ENCODE results near the gene UBE4B.

The UBE4B gene

DNA sequence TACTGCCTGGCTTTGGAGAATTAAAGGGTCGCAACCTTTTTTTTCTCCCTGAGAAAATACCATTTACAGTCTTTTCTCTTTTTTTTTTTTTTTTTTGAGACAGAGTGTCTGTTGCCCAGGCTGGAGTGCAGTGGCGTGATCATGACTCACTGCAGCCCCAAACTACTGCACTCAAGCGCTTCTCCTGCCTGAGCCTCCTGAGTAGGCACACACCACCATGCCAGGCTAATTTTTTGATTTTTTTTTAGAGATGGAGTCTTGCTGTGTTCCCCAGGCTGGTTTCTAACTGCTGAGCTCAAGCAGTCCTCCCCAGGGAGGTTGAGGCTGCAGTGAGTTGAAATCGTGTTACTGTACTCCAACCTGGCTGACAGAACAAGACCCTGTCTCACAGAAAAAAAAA is 24.6 kb downstream of the UBE4B start:
- TF ChIP-seq, protein P1, sequence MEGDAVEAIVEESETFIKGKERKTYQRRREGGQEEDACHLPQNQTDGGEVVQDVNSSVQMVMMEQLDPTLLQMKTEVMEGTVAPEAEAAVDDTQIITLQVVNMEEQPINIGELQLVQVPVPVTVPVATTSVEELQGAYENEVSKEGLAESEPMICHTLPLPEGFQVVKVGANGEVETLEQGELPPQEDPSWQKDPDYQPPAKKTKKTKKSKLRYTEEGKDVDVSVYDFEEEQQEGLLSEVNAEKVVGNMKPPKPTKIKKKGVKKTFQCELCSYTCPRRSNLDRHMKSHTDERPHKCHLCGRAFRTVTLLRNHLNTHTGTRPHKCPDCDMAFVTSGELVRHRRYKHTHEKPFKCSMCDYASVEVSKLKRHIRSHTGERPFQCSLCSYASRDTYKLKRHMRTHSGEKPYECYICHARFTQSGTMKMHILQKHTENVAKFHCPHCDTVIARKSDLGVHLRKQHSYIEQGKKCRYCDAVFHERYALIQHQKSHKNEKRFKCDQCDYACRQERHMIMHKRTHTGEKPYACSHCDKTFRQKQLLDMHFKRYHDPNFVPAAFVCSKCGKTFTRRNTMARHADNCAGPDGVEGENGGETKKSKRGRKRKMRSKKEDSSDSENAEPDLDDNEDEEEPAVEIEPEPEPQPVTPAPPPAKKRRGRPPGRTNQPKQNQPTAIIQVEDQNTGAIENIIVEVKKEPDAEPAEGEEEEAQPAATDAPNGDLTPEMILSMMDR (IDR thresholded peaks at IDR 0.05; ENCODE audit: low read depth, low read length): no peak
- DNase-seq: no peak
- H3K4me1 ChIP-seq: no peaks in the 10 kb centered on the region

DNA sequence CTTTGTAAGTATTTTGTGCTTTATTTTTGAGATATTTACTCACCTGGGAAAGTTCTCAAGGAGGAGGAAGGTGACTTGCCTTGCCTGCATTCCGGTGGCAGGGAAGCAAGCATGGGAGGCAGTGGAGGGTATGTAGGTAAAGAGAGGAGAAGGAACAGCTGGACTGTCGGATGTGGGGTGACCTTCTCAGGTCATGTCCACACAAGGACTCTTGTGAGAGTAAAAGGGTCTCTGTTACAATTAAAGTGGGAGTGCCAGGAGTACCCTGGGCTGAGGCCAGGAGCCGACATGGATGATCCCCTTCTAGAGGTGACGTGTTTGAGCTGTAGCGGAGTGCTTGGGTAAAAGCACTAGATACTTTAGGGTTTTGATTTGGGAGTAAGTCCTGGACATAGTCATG is 25.0 kb downstream of the UBE4B start:
- H3K4me3 ChIP-seq (ENCODE audit: low read depth, low read length): no peak overlapping the region
- TF ChIP-seq, protein P1 (IDR thresholded peaks at IDR 0.05; ENCODE audit: low read depth, low read length): no peak
- H3K36me3 ChIP-seq: no peaks in the 10 kb centered on the region
- H3K4me1 ChIP-seq: no peaks in the 10 kb centered on the region
- no peaks in the 10 kb centered on the region for H3K27me3 ChIP-seq
- DNase-seq: no peak
- H3K9me3 ChIP-seq: no peaks in the 10 kb centered on the region

More for the DNA sequence above, 24.6 kb downstream of the UBE4B start:
- Histone ChIP-seq H3K9me3 (no peaks in the 10 kb centered on the region), H3K4me3 (ENCODE audit: low read depth, low read length) (no peak overlapping the region), H3K36me3 (no peaks in the 10 kb centered on the region), H3K27me3 (no peaks in the 10 kb centered on the region)

DNA sequence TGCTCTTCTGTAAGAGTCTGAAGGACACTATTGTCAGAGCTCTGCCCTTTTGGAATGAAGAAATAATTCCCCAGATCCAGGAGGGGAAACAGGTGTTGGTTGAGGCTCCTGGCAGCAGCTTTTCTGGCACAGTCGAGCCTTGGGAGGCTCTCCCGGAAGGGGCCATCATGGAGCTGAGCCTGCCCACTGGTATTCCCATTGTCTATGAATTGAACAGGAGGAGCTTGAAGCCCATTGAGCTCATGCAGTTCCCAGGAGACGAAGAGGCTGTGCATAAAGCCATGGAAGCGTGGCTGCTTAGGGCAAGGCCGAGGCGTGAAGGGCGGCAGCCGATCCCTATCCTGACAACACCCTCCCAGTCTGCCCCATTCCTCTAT is 26.6 kb downstream of the UBE4B start:
- H3K4me3 ChIP-seq (ENCODE audit: low read depth, low read length): no peak overlapping the region
- no peaks in the 10 kb centered on the region for H3K27me3 ChIP-seq
- no peaks in the 10 kb centered on the region for H3K4me1 ChIP-seq
- H3K9me3 ChIP-seq: no peaks in the 10 kb centered on the region
- TF ChIP-seq, protein P1 (IDR thresholded peaks at IDR 0.05; ENCODE audit: low read depth, low read length): no peak
- H3K36me3 ChIP-seq: no peaks in the 10 kb centered on the region
- no peak for DNase-seq

DNA sequence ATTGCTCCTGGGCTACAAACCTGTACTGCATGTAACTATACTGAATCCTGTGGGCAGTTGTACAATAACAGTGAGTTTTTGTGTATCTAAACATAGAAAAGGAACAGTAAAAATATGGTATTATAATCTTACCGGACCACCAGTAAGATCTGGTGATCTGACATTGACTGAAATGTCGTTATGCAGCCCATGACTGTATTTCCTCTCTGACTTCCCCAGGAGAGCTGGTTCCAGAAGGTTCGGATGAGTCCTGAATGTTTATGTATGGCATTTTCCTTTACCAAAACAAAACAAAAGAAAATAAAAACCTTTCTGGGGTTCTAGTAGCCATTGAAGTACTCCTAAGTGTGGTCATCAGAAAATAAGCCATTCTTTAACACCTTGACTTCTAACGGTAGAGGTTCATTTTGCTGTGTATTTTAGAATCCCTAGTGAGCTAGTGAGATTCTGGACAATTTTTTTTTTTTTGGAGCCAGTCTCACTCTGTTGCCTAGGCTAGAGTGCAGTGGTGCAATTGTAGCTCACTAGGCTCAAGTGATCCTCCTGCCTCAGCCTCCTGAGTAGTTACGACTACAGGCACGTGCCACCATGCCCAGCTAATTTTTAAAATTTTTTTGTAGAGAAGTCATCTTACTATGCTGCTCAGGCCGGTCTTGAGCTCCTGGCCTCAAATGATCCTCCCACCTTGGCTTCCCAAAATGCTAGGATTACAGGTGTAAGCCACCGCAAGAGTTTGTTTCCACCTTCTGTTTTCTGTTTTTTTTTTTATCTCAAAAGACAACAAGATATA is 27.7 kb downstream of the UBE4B start:
- no peak for DNase-seq
- no peaks in the 10 kb centered on the region for H3K4me1 ChIP-seq
- H3K27me3 ChIP-seq: no peaks in the 10 kb centered on the region
- H3K36me3 ChIP-seq: no peaks in the 10 kb centered on the region
- TF ChIP-seq, protein P1 (IDR thresholded peaks at IDR 0.05; ENCODE audit: low read depth, low read length): no peak
- no peak overlapping the region for H3K4me3 ChIP-seq (ENCODE audit: low read depth, low read length)
- H3K9me3 ChIP-seq: no peaks in the 10 kb centered on the region

- TF ChIP-seq, protein P1 (IDR thresholded peaks at IDR 0.05; ENCODE audit: low read depth, low read length): no peak
- H3K4me3 ChIP-seq (ENCODE audit: low read depth, low read length): no peak overlapping the region
- no peaks in the 10 kb centered on the region for H3K27me3 ChIP-seq
- no peak for DNase-seq
- no peaks in the 10 kb centered on the region for H3K9me3 ChIP-seq
- no peaks in the 10 kb centered on the region for H3K36me3 ChIP-seq
- H3K4me1 ChIP-seq: no peaks in the 10 kb centered on the region
Observed at GRCh38 chr1:10061276-10061675, 28.5 kb downstream of the UBE4B start.

DNA sequence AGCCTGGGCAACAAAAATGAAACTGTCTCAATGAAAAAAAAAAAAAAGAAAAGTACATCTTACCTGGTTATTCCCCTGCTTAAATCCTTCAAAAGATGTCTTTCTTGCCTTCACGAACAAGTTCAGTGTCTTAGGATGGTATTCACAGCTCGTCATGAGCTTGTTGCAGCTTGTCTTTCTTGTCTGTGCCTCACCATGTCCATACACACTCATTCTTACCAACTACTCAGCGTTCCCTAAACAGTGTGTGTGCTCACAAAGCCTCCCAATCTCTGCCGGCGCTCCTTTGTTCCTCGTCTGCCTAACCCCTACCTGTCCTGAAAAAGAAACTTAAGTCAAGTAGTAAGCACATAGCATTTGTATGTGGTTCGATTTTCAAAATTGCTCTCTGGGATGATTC is 31.1 kb downstream of the UBE4B start:
- no peaks in the 10 kb centered on the region for H3K36me3 ChIP-seq
- H3K4me3 ChIP-seq (ENCODE audit: low read depth, low read length): no peak overlapping the region
- no peak for DNase-seq
- TF ChIP-seq, protein P1 (IDR thresholded peaks at IDR 0.05; ENCODE audit: low read depth, low read length): no peak
- no peaks in the 10 kb centered on the region for H3K27me3 ChIP-seq
- no peaks in the 10 kb centered on the region for H3K9me3 ChIP-seq
- H3K4me1 ChIP-seq: no peaks in the 10 kb centered on the region
